GM12878 (cell line): ENCODE measurements around the gene GGT5.

ENCODE experiments used
- ESRRA ChIP-seq: IDR thresholded peaks from 2 replicates; pipeline ENCODE4 v1.6.1; 2012; ENCODE audit warnings: mild to moderate bottlenecking, low read length, improper control_type of control experiment
- MTA2 ChIP-seq: fragments of 450-650 bp; IDR thresholded peaks from 2 replicates; pipeline ENCODE4 v1.6.1; 2016; ENCODE audit warnings: low read depth, mild to moderate bottlenecking, moderate library complexity
- POLR2A ChIP-seq: IDR thresholded peaks from 2 replicates; pipeline ENCODE4 v1.6.1; 2011; ENCODE audit warnings: low read depth, mild to moderate bottlenecking, low read length
- RAD21 ChIP-seq: IDR thresholded peaks from 2 replicates; pipeline ENCODE4 v1.6.1; 2011; ENCODE audit warnings: mild to moderate bottlenecking, low read depth, low read length, moderate library complexity; ENCODE audit not compliant: insufficient read depth
- RFX5 ChIP-seq: IDR thresholded peaks from 2 replicates; pipeline ENCODE4 v1.6.1; 2011; ENCODE audit warnings: low read depth, low read length, improper control_type of control experiment
- SMARCA5 ChIP-seq: fragments of 450-650 bp; IDR thresholded peaks from 2 replicates; pipeline ENCODE4 v1.6.1; 2017; ENCODE audit warnings: mild to moderate bottlenecking
- TF ChIP-seq, protein P1 (sequence below): fragments of 450-650 bp; IDR thresholded peaks from 2 replicates; pipeline ENCODE4 v1.6.1; 2014; ENCODE audit warnings: mild to moderate bottlenecking
- TF ChIP-seq, protein P2 (sequence below), 3 experiments: IDR thresholded peaks in 2 of 3; conservative IDR thresholded peaks in 1 of 3; 2 replicates each; pipeline ENCODE4 v1.5.1; 2011; ENCODE audit warnings: low read depth in 3 of 3, low read length in 3 of 3, mild to moderate bottlenecking in 3 of 3, control low read depth in 2 of 3, moderate library complexity in 2 of 3, inconsistent platforms in 1 of 3, mixed read lengths in 1 of 3; ENCODE audit not compliant: control insufficient read depth in 2 of 3, insufficient read depth in 1 of 3; ENCODE audit errors: extremely low read depth in 1 of 3
- TF ChIP-seq, protein P3 (sequence below): fragments of 450-650 bp; IDR thresholded peaks from 2 replicates; pipeline ENCODE4 v1.6.1; 2017; ENCODE audit warnings: mild to moderate bottlenecking, moderate library complexity

DNA sequence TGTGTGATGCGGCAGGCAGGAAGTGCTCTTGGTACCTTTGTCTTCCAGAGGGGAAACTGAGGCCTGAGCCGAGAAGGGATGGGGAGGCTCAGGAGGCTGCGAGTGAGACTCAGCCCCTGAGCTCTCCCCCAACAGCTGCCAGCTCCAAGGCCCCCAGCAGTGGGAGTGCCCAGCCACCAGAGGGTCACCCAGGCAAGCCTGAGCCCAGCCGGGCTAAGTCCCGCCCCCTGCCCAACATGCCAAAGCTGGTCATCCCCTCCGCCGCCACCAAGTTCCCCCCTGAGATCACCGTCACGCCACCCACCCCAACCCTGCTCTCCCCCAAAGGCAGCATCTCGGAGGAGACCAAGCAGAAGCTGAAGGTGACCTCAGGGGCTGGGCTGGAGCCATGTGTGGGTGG, 67.4 kb downstream of the GGT5 start:
- TF ChIP-seq ESRRA, result no peak
- TF ChIP-seq SMARCA5, result no peak
- TF ChIP-seq, protein P1, sequence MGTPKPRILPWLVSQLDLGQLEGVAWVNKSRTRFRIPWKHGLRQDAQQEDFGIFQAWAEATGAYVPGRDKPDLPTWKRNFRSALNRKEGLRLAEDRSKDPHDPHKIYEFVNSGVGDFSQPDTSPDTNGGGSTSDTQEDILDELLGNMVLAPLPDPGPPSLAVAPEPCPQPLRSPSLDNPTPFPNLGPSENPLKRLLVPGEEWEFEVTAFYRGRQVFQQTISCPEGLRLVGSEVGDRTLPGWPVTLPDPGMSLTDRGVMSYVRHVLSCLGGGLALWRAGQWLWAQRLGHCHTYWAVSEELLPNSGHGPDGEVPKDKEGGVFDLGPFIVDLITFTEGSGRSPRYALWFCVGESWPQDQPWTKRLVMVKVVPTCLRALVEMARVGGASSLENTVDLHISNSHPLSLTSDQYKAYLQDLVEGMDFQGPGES, result no peak
- no peak for TF ChIP-seq RFX5
- TF ChIP-seq RAD21, result no peak
- TF ChIP-seq, protein P2, sequence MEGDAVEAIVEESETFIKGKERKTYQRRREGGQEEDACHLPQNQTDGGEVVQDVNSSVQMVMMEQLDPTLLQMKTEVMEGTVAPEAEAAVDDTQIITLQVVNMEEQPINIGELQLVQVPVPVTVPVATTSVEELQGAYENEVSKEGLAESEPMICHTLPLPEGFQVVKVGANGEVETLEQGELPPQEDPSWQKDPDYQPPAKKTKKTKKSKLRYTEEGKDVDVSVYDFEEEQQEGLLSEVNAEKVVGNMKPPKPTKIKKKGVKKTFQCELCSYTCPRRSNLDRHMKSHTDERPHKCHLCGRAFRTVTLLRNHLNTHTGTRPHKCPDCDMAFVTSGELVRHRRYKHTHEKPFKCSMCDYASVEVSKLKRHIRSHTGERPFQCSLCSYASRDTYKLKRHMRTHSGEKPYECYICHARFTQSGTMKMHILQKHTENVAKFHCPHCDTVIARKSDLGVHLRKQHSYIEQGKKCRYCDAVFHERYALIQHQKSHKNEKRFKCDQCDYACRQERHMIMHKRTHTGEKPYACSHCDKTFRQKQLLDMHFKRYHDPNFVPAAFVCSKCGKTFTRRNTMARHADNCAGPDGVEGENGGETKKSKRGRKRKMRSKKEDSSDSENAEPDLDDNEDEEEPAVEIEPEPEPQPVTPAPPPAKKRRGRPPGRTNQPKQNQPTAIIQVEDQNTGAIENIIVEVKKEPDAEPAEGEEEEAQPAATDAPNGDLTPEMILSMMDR (IDR thresholded peaks at IDR 0.05 in 2 of 3, conservative IDR thresholded peaks at IDR 0.05 in 1 of 3; ENCODE audit: control insufficient read depth in 2 of 3, extremely low read depth in 1 of 3, insufficient read depth in 1 of 3, low read depth in 3 of 3, low read length in 3 of 3), result no peak
- TF ChIP-seq, protein P3, sequence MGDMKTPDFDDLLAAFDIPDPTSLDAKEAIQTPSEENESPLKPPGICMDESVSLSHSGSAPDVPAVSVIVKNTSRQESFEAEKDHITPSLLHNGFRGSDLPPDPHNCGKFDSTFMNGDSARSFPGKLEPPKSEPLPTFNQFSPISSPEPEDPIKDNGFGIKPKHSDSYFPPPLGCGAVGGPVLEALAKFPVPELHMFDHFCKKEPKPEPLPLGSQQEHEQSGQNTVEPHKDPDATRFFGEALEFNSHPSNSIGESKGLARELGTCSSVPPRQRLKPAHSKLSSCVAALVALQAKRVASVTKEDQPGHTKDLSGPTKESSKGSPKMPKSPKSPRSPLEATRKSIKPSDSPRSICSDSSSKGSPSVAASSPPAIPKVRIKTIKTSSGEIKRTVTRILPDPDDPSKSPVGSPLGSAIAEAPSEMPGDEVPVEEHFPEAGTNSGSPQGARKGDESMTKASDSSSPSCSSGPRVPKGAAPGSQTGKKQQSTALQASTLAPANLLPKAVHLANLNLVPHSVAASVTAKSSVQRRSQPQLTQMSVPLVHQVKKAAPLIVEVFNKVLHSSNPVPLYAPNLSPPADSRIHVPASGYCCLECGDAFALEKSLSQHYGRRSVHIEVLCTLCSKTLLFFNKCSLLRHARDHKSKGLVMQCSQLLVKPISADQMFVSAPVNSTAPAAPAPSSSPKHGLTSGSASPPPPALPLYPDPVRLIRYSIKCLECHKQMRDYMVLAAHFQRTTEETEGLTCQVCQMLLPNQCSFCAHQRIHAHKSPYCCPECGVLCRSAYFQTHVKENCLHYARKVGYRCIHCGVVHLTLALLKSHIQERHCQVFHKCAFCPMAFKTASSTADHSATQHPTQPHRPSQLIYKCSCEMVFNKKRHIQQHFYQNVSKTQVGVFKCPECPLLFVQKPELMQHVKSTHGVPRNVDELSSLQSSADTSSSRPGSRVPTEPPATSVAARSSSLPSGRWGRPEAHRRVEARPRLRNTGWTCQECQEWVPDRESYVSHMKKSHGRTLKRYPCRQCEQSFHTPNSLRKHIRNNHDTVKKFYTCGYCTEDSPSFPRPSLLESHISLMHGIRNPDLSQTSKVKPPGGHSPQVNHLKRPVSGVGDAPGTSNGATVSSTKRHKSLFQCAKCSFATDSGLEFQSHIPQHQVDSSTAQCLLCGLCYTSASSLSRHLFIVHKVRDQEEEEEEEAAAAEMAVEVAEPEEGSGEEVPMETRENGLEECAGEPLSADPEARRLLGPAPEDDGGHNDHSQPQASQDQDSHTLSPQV, result no peak
- TF ChIP-seq MTA2, result no peak
- TF ChIP-seq POLR2A, result no peak; the same call in 1 of the 2 replicates
